HG02588 (cell line): ENCODE measurements around the gene ELMOD1.
A peak's percentile ranks its signal among the peaks of the same experiment; 100 is the strongest.
"Not testable (repeated sequence)": the region's sequence is repeated elsewhere in the genome, so short reads cannot be mapped to it uniquely, and the experiment has no call there.

Source experiments
- ATAC-seq: cut with Tn5 transposase; IDR thresholded peaks from one replicate; pipeline ENCODE4 v1.9.1; 2021; ENCODE audit warnings: mild to moderate bottlenecking, moderate library complexity; ENCODE audit not compliant: unreplicated experiment

Gene ELMOD1

DNA sequence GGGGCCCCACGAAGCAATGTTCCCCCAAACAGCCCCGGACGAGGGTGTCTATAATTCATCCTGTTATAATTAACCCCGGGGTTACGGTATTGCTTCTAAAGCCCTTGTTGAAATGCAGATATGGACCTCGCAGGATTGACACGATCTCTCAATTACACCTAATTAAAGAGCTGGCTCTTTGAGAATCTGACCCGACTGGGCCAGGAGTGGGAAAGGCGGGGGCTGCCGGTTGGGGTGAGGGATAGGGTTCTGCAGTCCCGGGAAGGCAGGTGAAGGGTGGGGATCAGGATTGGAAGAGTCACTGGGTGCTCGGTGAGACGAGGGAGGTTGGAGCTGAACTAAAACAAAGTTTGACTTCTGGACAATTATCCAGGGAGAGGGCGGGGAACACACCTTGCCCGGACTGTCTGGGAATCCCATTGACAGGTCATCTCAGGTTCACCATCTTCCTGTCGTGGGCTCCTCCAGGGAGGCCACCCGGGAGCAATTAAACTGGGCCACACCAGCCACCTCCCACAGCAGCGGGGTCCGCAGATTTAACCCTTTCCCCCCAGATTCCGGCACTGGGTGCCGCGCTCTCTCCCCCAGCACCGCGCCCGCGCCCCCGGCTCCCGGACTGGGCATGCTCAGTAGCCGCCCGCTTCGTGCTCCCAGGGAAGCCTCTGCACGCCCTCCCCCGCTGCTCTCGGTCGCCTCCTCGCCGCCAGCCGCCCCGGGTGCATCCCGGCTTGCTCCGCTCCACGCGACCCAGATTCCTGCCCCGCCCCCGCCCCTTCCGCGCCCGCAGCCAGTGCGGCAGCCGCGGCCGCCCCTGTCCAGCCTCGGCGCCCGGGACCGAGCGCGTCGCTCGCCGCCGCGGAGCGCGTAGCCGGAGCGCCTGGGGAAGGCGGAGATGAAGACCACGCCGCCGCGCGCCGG lies at the start of gene ELMOD1:
Gene ELMOD1, plus strand, starts transcription at position 688 of the 918 bp plus-strand sequence. CDS start 27,043 bp downstream, outside the sequence.
- peak; percentile 53 for ATAC-seq

DNA sequence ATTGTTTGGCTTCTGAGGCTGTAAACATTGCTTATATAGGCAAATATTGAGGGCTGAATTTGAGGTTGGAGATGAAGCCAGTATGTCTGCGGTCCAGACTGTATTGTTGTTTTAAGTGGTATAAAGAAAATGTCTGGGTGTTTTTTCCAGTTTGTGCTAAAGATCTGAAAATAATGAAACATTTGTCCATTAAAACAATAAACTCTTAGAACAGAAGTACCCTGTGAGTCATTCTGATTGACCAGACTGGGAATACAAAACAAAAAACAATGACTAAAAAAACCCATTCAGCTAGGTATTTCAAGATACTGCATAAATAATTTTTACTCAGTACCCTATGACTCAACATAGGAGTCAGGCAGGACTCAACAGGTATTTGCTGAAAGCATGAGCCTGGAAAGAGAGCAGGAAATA lies 45.8 kb upstream of the ELMOD1 start:
- ATAC-seq: no peak

DNA sequence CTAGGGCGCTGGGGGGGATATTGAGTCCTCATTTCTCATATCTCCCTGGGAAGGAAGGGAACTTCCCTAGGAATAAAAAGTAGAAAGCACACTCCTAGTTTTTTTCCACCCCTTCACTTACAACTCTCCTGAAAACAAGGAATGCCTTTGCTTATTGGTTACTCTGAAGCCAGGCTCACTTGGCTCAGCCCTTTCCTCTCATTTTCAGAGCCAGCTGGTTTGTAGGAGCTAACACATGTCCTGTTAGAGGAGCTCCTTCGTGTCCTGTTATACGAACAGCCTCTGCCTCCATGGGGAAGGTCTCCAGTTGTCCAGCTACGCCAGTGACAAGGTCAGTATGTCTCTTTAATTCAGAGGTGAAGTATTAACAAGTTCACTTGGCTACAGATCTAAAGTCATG lies 43.0 kb upstream of the ELMOD1 start:
- ATAC-seq: no peak

DNA sequence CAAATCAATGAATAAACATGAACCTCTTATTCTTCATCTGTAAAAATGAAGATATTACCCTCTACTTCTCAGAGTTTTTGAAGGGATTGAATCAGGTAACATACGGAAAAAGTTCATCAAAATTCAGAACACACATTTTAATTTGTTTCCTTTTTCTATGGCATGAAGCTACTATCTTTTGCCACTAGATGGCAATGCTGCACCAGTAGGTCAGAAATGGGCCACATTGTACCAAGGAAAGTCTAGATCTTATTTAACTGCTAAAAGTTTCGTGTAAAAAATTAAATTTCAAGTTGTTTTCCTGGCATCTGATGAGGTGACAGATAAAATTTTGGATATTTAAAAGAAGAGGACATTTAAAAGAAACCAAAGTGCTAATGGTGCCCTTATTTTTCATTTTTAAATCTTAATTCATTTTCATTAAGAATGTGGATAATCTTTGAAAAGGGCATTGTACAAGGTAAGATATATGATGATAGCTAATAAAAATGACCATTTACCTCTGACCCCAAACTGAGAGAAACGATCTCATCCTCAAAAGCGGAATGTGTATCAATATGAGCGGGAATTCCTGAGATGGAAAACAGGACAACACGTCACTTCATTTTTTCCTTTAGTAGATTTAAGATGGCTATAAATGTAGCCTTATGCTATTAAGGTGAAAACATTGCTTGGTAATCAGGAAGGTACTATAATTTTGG lies 41.5 kb upstream of the ELMOD1 start:
- no peak for ATAC-seq

DNA sequence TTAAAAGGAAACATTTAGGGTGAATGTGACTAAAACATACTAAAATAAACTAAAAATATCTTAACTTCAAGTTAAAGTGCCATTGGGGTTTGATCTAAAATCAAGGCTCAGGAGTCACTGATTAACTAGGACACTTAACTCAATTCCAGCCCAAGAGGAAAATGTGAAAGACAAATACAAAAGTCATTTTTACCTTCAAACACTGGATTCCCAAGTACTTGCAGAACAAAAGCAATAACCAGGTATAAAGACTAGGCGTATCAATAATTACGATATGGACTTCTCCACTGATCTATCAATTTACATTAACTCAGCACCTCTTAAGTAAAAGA lies 41.0 kb upstream of the ELMOD1 start:
- no peak for ATAC-seq

DNA sequence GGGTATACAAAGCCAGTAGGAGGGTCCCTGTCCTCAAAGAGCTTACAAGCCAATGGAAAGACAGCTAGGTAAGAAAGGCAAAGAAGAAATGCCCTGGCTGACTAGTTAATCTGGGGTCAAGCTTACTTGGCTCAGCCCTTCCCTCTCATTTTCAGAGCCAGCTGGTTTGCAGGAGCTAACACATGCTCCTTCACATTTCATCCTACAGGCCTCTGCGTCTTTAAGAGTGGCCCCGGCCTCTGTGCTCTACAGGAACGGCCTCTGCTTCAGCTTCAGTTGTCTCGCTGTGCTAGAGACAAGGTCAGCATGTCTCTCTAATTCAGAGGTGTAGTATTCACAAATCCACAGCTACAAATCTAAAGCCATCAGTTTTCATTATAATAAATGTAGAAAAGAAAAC lies 40.6 kb upstream of the ELMOD1 start:
- no peak for ATAC-seq

DNA sequence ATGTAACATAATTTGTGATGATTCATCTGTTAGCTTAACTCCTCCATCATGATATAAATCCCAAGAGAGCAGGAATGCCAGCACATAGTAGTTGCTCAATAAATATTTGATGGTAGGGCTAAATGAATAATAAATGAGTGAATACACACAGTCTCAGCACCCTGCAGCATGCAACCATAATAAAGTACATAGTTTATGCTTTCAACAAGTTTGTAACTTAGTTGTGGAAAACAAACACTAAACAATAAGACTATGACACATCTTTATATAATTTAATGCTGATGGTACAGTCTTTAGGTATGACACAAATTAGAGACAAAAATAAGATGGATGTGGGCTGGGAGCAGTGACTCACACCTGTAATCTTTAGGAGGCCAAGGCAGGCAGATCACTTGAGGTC lies 29.3 kb upstream of the ELMOD1 start:
- no peak for ATAC-seq

DNA sequence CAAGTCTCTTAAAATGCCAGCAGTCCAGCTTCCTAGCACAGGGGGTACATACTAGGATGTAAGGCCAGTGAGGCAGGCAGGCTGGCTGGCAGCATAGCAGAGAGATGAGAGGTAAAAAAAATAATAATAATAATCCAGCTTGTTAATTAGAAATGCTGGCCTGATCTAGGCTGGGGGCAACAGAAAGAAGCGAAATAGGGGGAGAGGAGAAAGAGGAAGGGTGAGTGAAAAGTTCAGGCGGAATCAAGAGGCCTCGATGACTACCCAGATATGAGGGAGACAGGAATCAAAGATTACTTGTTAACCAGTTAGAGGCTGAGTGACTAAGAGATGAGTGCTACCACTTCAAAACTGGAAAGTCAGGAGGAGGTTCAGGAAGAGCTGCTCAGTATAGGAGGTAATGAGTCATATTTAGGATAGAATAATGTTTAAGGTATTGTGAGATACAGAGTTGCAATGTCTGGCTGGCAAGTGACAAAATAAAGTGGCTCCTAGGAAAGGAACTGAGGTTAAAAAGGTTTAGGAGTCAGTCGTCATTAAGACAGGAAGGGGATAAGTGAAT lies 28.2 kb upstream of the ELMOD1 start:
- no peak for ATAC-seq

DNA sequence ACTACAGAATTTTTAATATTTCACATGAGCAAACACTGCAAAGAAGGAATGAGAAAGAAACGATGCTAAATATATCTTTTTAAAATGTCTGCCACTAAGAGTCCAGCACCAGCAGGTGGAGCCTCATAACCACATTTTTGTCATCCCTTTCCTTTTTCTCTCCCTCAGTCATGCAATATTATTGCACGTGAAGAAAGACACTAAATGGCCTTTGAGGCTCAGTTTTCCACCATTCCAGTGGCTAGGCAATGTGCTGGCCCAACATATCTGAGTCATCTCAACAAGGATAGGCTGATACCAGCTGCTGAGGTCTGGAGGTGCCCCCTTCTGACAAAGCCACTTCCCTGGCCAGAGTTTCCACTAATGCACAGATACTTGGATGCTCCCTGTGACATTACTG lies 27.2 kb upstream of the ELMOD1 start:
- ATAC-seq: peak; percentile 22

DNA sequence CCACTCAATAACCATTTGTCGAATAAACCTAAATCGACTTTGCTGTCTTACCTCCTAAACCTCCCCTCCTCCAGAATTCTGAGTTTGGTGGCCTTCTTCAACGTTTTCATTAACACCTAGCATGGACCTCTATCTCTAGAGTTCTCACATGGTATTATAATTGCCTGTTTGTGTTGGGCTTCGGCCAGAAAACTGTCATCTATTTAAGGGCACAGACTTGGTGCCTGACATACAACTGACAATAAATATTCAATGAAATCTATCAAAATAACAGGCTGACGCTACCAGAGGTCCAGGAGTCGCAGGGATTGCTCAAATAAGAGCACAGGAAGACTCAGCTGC lies 26.1 kb upstream of the ELMOD1 start:
- no peak for ATAC-seq

DNA sequence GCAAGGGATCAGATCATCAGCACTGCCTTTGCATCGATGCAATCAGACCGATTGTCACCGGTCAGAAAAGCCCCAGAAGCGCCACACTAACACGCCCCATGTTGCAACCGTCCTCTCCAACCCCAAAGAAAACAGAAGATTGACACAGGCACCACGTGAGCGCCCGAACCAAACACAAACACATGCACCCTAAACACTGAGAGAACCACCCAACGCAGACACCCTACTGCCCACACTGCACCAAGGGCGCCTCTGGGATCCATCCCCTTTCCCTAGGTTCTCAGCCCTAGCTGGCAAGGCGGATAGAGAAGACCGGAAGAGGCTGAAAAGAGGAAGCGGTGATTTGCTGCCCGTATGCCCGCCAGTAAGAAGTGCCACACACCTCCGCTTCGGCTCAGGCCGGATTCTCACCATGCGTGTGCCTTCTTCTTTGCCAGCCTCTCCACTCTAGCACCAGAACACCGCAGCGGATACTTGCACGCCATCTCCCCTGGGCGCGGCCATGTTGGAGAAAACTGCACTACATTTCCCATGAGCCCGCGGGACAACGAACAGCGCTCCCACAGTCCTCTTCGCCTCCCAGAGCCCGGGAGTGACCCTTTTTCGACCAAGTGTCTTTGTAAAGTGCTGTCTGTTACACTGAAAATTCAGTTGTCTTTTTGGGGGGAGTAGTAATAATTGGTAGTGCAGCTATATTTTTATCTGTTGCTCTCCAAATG lies 25.6 kb upstream of the ELMOD1 start, which contains the start of gene ALKBH8:
Gene ALKBH8, minus strand, starts transcription at position 517 of the 719 bp plus-strand sequence. CDS start 4,842 bp downstream, outside the sequence.
- peak; percentile 83 for ATAC-seq

DNA sequence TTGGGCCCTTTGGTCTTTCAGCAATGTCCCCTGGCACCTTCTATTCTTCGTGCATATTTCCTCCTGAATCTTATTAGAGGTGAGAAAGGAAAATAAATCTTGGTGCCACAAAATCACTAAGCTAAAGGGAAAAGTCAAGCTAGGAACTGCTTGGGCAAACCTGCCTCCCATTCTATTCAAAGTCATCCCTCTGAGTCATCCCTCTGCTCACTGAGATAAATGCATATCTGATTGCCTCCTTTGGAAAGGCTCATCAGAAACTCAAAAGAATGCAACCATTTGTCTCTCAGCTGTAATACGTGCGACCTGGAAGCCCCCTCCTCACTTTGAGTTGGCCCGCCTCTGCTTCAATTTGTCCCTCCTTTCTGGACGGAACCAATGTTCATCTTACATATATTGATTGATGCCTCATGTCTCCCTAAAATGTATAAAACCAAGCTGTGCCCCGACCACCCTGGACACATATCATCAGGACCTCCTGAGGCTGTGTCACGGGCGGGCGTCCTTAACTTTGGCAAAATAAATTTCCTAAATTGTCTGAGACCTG lies 24.9 kb upstream of the ELMOD1 start:
- peak; percentile 1 for ATAC-seq

DNA sequence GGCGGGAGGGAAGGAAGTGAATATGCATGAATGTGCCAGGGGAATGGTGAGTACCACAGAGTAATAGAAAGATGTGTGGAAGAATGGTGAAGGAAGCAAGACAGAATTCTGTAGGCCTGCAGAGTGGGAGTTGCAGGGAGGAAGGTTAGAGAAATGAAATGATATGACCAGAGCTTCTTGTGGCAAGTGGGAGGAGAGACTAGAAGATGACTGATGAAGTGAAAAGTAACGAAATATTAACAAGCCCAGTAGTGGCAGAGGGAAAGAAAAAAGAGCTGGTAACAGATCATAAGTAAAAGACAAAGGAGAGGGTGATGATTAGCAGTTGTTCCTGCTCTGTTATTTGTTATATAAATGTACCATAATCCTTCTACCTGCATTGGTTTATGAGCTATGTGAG lies 24.4 kb upstream of the ELMOD1 start:
- ATAC-seq: no peak

DNA sequence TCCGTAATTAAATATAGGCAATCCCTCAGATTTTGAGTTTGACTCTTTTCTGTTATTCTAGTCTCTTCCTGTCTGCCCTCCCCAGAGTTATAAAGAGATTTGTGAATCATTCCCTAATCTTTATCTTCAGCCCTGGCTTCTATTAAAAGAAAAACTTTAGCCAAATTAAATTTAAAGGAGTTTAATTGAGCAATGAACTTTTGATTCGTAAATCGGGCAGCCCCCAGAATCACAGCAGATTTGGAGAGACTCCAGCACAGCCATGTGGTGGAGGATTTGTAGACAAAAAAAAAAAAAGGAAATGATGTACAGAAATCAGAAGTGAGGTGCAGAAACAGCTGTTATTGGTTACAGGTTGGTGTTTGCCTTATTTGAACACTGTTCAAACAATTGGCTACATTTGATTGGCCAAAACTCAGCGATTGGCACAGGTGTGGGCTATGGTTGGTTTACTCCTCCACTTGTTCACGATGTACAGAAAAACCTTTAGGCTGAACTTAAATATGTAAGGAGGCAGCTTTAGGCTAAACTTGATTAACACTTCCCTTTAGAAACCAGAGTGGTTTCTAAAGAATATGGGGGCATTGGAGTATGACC lies 23.1 kb upstream of the ELMOD1 start:
- no peak for ATAC-seq

DNA sequence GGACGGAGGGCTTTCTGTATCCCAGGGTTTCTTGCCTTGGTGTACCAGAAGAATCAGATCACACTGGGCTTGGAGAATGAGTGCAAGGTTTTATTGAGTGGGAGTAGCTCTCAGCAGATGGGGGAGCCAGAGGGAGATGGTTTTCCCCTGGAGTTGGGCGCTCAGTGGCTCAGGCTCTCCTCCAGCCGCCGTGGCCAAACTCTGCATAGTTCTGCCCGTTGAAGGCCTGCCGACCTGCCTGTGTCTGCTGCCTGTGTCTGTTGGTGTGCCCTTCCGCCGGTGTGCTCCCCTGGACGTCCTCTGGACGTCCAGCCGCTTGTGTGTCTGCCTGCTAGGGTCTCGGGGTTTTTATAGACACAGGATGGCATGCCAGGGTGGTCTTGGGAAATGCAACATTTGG lies 20.9 kb upstream of the ELMOD1 start:
- no peak for ATAC-seq

DNA sequence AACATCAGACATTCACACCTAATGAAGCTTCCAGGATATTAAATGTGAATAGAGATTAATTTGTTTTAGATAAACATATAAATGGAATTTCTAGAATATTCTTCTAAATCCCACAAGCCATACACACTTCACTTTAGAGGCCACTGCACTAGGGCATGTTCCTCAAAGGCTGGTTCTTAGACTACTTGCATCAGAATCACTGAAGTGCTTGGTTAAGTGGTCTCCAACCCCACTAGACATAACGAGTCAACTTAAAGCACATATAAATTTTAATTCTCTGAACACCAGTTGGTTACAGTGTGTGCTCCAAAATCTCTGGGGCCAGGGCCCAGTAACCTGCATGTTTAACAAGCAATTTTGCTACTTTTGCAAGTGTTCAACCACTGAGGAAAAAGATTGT lies 17.5 kb upstream of the ELMOD1 start:
- ATAC-seq: no peak

DNA sequence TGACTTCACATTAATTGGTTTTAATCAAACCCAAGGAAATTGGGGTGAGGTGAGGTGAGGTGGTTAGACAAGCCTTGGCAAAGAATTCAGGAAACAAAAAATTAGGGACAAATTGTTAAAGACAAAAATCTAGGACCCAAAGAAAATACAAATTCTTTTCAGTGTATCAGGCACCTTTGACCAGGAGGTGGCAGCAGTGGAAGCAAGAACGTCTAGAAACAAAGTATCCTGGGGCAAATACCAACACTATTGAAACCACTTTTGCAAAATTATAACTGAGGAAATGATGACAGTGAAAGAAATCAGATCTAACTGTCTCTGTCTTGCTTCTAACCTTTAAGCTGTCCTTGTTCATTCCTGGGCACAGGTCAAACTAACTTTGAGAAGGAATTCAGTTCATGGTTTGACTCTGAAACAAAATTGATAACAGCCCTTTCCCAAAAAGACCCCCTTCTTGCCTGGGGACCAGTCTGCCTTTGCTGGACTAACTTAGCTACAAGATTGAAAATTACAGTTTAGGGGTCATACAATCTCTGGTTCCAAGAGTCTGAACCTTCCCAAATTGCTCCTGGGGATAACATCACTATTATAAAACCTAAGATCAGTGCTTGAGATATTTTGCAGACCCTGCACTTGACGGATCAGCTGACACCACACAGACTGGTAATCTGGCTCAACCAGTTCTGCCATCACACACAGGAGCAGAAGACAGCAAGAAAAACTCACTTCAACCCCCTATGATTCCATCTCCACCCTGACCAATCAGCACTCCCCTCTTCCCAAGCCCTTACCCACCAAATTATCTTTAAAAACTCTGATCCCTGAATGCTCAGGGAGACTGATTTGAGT lies 14.2 kb upstream of the ELMOD1 start:
- ATAC-seq: not testable (repeated sequence)

DNA sequence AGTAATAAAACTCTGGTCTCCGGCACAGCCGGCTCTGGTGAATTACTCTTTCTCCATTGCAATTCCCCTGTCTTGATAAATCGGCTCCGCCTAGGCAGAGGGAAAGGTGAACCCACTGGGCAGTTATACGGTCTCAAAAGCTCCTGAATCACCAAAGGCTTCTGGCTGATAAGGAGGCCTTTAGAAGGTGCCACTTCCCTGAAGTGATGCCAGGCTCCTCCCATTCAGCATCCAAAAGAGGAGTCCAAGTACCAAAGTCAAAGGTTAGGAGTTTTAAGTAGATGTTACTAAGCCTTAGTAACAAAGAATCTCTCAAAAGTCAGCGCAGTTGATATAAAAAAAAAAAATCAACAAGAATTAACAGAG lies 13.6 kb upstream of the ELMOD1 start:
- no peak for ATAC-seq

DNA sequence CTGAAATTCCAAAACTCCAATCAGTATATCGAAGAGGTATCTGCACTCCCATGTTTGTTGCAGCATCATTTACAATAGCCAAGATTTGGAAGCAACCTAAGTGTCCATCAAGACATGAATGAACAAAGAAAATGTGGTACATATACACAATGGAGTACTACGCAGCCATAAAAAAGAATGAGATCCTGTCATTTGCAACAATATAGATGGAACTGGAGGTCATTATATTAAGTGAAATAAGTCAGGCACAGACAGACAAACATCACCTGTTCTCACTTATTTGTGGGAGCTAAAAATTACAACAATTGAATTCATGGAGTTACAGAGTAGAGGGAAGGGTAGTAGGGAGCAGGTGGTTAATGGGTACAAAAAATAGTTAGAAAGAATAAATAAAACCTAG lies 11.8 kb upstream of the ELMOD1 start:
- not testable (repeated sequence) for ATAC-seq

DNA sequence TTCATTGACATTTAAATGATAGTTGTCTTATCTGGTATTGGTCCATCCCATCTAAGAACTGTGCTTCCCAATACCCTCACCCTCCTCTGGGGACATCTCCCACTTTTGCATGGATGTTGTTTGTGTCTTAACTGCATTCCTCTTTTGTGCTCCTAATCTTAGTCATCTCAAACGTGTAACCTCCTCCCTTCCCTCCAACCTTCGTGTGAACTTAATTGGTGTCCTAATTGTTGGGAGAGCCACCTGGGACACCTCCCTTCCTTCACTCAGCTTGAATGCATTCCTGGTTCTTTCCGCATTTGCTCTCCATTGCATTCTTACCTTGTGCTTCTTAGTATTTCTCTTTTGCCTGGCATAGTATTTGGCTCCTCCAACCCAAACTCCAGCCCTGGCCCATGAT lies 9.8 kb upstream of the ELMOD1 start:
- ATAC-seq: no peak
